Measurements from ENCODE around the gene TAF5L.

DNA sequence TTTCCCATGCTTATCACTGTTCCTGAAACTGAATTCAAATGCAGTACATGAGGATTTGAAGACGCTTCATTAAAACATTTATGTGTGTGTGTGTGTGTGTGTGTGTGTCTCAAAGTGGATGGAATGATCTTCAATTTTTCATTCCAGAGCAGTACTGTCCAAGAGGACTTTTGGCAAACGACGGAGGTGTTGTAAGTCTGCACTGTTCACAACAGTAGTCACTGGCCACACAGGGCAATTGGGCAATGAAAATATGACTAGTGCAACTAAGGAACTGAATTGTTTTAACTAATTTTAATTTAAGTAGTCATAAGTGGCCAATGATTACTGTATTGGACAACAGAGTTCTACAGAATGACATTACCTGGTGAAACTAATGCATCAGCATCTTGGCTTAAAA is 5.0 kb downstream of the TAF5L start:
- no peak for TF ChIP-seq POLR2A (IDR thresholded peaks at IDR 0.05)
- TF ChIP-seq, protein P1, sequence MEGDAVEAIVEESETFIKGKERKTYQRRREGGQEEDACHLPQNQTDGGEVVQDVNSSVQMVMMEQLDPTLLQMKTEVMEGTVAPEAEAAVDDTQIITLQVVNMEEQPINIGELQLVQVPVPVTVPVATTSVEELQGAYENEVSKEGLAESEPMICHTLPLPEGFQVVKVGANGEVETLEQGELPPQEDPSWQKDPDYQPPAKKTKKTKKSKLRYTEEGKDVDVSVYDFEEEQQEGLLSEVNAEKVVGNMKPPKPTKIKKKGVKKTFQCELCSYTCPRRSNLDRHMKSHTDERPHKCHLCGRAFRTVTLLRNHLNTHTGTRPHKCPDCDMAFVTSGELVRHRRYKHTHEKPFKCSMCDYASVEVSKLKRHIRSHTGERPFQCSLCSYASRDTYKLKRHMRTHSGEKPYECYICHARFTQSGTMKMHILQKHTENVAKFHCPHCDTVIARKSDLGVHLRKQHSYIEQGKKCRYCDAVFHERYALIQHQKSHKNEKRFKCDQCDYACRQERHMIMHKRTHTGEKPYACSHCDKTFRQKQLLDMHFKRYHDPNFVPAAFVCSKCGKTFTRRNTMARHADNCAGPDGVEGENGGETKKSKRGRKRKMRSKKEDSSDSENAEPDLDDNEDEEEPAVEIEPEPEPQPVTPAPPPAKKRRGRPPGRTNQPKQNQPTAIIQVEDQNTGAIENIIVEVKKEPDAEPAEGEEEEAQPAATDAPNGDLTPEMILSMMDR (IDR thresholded peaks at IDR 0.05): no peak

Data from esophagus squamous epithelium (tissue), 4 donors.